ENCODE results near the gene CAPN5.

DNA sequence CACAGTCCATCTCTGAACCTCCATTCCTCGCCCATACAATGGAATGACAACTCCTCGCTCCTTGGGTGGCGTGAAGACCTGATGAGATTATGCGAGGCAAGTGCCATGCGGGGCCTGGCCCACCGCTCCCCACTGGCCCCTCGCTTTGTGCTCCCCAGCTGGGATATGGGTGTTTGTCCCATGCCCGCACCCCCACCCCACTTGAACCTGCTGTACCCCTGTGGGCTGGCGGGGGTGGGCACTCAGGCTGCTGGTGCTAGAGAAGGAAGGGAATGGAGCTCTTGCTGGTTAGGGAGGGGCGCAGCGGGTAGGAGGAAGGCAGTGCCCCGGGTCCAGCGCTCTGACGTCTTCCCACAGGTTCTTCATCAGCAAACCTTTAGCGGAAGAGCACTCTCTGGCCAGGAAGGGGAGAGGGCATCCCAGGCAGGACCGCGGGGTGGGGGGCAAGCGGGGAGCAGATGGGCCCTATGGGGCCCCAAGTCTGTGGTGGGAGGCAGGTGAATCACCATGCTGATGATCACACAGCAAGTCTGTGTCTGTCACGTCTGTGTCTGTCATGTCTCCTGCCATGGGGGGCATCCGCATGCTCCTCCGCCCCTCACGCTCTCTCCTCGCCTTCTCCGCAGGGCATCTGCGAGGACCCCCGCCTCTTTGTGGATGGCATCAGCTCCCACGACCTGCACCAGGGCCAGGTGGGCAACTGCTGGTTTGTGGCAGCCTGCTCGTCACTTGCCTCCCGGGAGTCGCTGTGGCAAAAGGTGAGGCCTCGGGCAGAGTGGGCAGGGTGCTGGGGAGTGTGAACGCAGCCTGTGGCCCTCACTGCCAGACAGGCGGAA is 26.5 kb downstream of the CAPN5 start:
- TF ChIP-seq POLR2A (IDR thresholded peaks at IDR 0.05) = no peak
- no peak for TF ChIP-seq CTCF (IDR thresholded peaks at IDR 0.05)

Data from tibial nerve (tissue), 3 donors.